Mucosa of descending colon (tissue), 3 donors: Measurements from ENCODE around the gene MAP3K8. TPM values are rescaled to one million over a fixed set of nuclear protein-coding genes. Genes with fewer than 3 reads are reported as not detected.
A peak's percentile ranks its signal among the peaks of the same experiment; 100 is the strongest.

Experiments
- ATAC-seq: fragments of 200-7000 bp; cut with Tn5 transposase; one replicate; pipeline ENCODE4 v1.9.1; 2020; ENCODE audit warnings: mild to moderate bottlenecking, moderate library complexity
- DNase-seq, 3 donors: peaks; one replicate each; pipeline ENCODE4 v3.0.0-alpha.2; 2020
- H3K36me3 ChIP-seq: fragments of 200-600 bp; one replicate; pipeline ENCODE4 v1.8.0; 2021; ENCODE audit warnings: low read depth, mild to moderate bottlenecking
- H3K4me1 ChIP-seq: fragments of 200-600 bp; one replicate; pipeline ENCODE4 v1.8.0; 2021; ENCODE audit warnings: low read depth, mild to moderate bottlenecking
- H3K4me3 ChIP-seq: fragments of 200-600 bp; one replicate; pipeline ENCODE4 v1.8.0; 2021; ENCODE audit warnings: mild to moderate bottlenecking
- H3K9me3 ChIP-seq: fragments of 200-600 bp; one replicate; pipeline ENCODE4 v1.8.0; 2021; ENCODE audit warnings: mild to moderate bottlenecking
- intact Hi-C, 2 donors: fragments of 100-400 bp; cut with DNase I in 1 of 2; cut with micrococcal nuclease in 1 of 2; formaldehyde crosslinking; loops; one replicate each; pipeline versions ENCODE4 v1.11.0 to v1.11.1; 2022; cut with DNase I, micrococcal nuclease
- total RNA-seq, 3 donors: library from RNA; stranded (reverse); fragmentation: NEBNext Ultra II Directional in 2 of 3; extraction: Animal tissue kit (Norgen Biotek cat#: 25700) in 2 of 3; gene quantifications; one replicate each; pipeline versions ENCODE4 v1.2.1 to v1.2.4, GENCODE V29; 2021 to 2023
- TF ChIP-seq, protein P1 (sequence below): fragments of 200-600 bp; IDR thresholded peaks from one replicate; pipeline ENCODE4 v1.8.0; 2022; ENCODE audit warnings: antibody characterized with exemption, mild to moderate bottlenecking
- donor health status: DM: no; HTN: no; CAD: no; lungs with moderate emphysema.
- donor health status: DM: no; HTN: no; CAD: no.
- donor health status: DM: no; HTN: yes; CAD: no.

MAP3K8 gene
- total RNA-seq, 3 donors from 2014 or later = 12.3 to 20.3 (median 18.1) TPM

GRCh38 chr10:30436191-30436611 is 2.2 kb downstream of the MAP3K8 start:
- intact Hi-C loops = no loop called here
- DNase-seq (peak in 2 of 3 donors; percentile 42 to 47), ATAC-seq (no peak)
- Histone ChIP-seq H3K4me1 (peaks cover 12% of the 10 kb centered on the region), H3K36me3 (no peaks in the 10 kb centered on the region), H3K4me3 (no peak overlapping the region), H3K9me3 (no peaks in the 10 kb centered on the region)
- TF ChIP-seq, protein P1, sequence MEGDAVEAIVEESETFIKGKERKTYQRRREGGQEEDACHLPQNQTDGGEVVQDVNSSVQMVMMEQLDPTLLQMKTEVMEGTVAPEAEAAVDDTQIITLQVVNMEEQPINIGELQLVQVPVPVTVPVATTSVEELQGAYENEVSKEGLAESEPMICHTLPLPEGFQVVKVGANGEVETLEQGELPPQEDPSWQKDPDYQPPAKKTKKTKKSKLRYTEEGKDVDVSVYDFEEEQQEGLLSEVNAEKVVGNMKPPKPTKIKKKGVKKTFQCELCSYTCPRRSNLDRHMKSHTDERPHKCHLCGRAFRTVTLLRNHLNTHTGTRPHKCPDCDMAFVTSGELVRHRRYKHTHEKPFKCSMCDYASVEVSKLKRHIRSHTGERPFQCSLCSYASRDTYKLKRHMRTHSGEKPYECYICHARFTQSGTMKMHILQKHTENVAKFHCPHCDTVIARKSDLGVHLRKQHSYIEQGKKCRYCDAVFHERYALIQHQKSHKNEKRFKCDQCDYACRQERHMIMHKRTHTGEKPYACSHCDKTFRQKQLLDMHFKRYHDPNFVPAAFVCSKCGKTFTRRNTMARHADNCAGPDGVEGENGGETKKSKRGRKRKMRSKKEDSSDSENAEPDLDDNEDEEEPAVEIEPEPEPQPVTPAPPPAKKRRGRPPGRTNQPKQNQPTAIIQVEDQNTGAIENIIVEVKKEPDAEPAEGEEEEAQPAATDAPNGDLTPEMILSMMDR = no peak

GRCh38 chr10:30436671-30437030 is 2.7 kb downstream of the MAP3K8 start:
- H3K4me3 ChIP-seq = no peak overlapping the region
- peaks cover 11% of the 10 kb centered on the region for H3K4me1 ChIP-seq
- intact Hi-C loops = no loop called here
- DNase-seq (no peak), ATAC-seq (no peak)
- H3K9me3 ChIP-seq = no peaks in the 10 kb centered on the region
- H3K36me3 ChIP-seq = no peaks in the 10 kb centered on the region
- TF ChIP-seq, protein P1 = no peak

DNA sequence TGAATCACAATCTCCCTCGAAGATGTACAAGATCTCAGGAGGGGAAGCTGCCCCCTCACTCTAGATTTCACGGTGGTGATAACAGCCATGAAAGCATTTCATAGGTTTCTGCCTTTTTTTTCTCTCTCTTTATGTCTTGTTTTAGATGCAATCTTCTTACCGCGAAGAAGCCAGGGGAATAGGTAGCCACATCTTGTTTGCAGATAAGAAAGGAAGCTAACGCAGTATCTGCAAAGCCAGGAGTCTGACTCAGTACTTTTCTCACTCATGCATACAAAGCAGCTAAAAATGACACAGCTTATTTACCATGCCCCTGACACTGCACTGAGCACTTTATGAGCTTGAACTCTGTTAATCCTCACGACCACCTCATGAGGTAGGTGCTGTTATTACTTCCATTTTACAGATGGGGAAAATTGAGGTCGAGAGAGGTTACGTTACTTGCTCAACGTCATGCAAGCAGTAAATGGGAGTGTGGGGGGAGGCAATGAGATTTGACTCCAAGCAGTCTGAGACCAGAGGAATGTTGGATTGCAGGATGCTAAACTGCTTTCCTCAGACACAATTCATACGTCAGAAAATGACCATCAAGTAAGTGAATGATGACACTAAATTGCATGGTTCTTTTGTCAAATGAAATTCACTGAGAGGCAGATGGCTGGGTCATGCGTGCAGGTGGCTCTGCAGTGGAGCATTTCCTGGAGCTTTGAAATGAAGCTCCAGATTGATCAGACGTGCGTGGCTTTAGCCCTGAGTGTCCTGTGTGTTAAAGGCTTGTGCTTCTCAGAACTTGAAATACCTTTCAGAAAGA is 3.3 kb downstream of the MAP3K8 start:
- H3K4me3 ChIP-seq = no peak overlapping the region
- TF ChIP-seq, protein P1 = no peak
- H3K9me3 ChIP-seq = no peaks in the 10 kb centered on the region
- no peaks in the 10 kb centered on the region for H3K36me3 ChIP-seq
- intact Hi-C loops = no loop called here
- DNase-seq = no peak
- H3K4me1 ChIP-seq = peaks cover 11% of the 10 kb centered on the region
- no peak for ATAC-seq

DNA sequence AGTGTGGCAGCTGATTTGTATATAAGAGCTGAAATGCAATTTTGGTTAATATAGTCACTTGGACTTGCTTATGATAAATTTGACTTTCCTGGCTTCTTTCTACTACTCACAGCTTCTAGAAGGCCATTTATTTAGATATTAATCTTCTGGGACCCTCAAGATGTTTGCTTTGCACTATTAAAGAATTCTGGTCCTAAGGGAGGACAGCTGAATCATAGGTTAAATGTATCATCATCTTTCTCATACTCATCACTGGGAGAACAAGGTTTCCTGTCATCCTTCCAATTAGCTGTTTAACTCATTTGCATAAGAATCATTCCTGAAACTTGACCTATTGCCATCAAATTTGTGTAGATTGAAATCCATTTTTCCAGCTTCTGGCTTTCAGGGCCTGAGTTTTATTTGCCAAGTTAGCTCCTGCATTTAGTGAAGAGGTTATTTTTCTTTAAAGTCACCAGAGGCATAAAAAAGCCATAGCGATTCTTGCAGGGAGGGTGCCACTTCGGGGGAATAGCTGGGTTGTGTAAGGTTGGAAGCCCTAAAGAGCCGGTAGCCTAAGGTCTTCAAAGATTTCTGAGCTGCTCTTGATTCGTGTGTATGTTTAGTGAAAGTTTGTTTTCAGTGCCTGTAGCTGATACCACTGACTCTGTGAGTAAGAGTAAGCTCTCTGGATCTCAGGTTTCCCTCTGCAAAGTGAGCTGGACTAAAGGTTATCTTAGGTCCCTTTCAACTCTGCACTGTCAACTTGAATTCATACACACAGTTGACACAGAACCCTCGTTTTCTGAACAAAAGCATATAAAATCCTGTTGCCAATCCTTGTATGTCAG is 4.3 kb downstream of the MAP3K8 start:
- intact Hi-C loops = no loop called here
- H3K4me3 ChIP-seq = no peak overlapping the region
- H3K4me1 ChIP-seq = peaks cover 7% of the 10 kb centered on the region
- H3K36me3 ChIP-seq = no peaks in the 10 kb centered on the region
- no peak for DNase-seq
- TF ChIP-seq, protein P1 = no peak
- H3K9me3 ChIP-seq = no peaks in the 10 kb centered on the region
- ATAC-seq = no peak

DNA sequence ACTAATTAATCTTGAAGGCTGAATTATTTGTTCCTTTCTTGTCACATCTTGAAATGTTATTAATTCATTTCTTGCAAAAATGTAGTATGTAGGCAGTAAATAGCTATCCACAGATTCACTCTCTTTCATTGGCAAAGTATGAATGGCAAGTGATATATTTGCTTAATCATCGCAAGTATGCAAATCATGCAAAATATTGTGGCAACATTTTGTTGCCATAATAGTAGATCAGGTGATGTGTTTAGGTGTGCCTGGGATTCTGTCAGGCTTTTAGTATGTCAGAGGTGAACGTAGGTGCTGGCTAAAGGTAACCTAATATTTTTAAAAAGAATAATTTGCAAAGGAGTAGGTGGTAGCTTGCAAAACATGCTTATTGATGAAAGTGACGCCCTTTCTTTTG is 5.9 kb downstream of the MAP3K8 start:
- Histone ChIP-seq H3K36me3 (no peaks in the 10 kb centered on the region), H3K4me1 (peaks cover 7% of the 10 kb centered on the region), H3K4me3 (no peak overlapping the region), H3K9me3 (no peaks in the 10 kb centered on the region)
- TF ChIP-seq, protein P1 = no peak
- DNase-seq (no peak), ATAC-seq (no peak)
- intact Hi-C loops = no loop called here
